ENCODE results near the gene H19. TPM values are rescaled to one million over a fixed set of nuclear protein-coding genes. Genes with fewer than 3 reads are reported as not detected.

Gene H19
- 2.9 and 3.8 TPM in 2 replicates for total RNA-seq

GRCh38 chr11:1997755-1998154 is at the start of gene H19:
H19 (minus strand) TSS chr11:1997842.

GRCh38 chr11:1946812-1947484 is 50.7 kb downstream of the H19 start, which contains the start of gene MRPL23:
MRPL23 (plus strand) TSS chr11:1947332; CDS start chr11:1947363, 31 bp downstream.

Other genes starting within 250 kb of the H19 start
- gene IFITM10, start 247.2 kb downstream of the H19 start, total RNA-seq, result 0.34 and 1.2 TPM in 2 replicates
- gene CTSD, start 233.9 kb downstream of the H19 start, total RNA-seq, result 222 and 1,296 TPM in 2 replicates
- gene SYT8, start 162.9 kb downstream of the H19 start, total RNA-seq, result 0.68 and 10.0 TPM in 2 replicates
- gene TNNI2, start 158.9 kb downstream of the H19 start, total RNA-seq, result under 0.01 and 0.71 TPM in 2 replicates
- 0.21 and 0.34 TPM in 2 replicates for gene LSP1, start 144.8 kb downstream of the H19 start, total RNA-seq
- gene PRR33, start 105.9 kb downstream of the H19 start, total RNA-seq, result not detected in 2 replicates
- gene TNNT3, start 78.1 kb downstream of the H19 start, total RNA-seq, result 1.3 TPM in 1 of 2 replicates, not detected in the other
- gene MRPL23, start 50.5 kb downstream of the H19 start, total RNA-seq, result 30.0 and 48.2 TPM in 2 replicates
- gene IGF2, start 141.5 kb upstream of the H19 start, total RNA-seq, result 0.07 and 0.34 TPM in 2 replicates
- not detected in 2 replicates for gene INS, start 163.4 kb upstream of the H19 start, total RNA-seq
- gene TH, start 174.0 kb upstream of the H19 start, total RNA-seq, result under 0.01 and 0.28 TPM in 2 replicates